K562 (cell line): ENCODE results near the gene CNOT4. TPM values are rescaled to one million over a fixed set of nuclear protein-coding genes. Genes with fewer than 3 reads are reported as not detected.

Experiments used
- ARNT ChIP-seq, 2 experiments: fragments of 450-650 bp; IDR thresholded peaks; 2 replicates each; pipeline ENCODE4 v1.6.1; 2016; ENCODE audit warnings: mild to moderate bottlenecking in 1 of 2
- HCFC1 ChIP-seq: IDR thresholded peaks from 2 replicates; pipeline ENCODE4 v1.6.1; 2012; ENCODE audit warnings: low read depth, low read length, improper control_type of control experiment
- KDM1A ChIP-seq, 2 experiments: fragments of 450-650 bp; IDR thresholded peaks; 2 replicates each; pipeline ENCODE4 v1.6.1; 2016; ENCODE audit warnings: mild to moderate bottlenecking in 2 of 2
- KLF16 ChIP-seq: IDR thresholded peaks from 2 replicates; pipeline ENCODE4 v1.6.1; 2016; ENCODE audit warnings: antibody characterized with exemption
- POLR2A ChIP-seq: fragments of 450-650 bp; conservative IDR thresholded peaks from 2 replicates; pipeline ENCODE4 v1.6.1; 2016
- RBM14 ChIP-seq: fragments of 200-400 bp; formaldehyde crosslinking; IDR thresholded peaks from 2 replicates; pipeline ENCODE4 v1.6.1; 2018; ENCODE audit warnings: low read depth, mild to moderate bottlenecking, low read length, moderate library complexity, borderline replicate concordance; ENCODE audit not compliant: insufficient read depth
- RBM15 ChIP-seq: fragments of 200-400 bp; formaldehyde crosslinking; IDR thresholded peaks from 2 replicates; pipeline ENCODE4 v1.6.1; 2018; ENCODE audit warnings: mild to moderate bottlenecking, low read length, moderate library complexity; ENCODE audit not compliant: insufficient read depth
- SIN3A ChIP-seq, 2 experiments: fragments of 150-350 bp in 1 of 2; IDR thresholded peaks; 2 replicates each; pipeline ENCODE4 v1.6.1; 2011 to 2016; ENCODE audit warnings: borderline replicate concordance in 2 of 2, low read depth in 2 of 2, low read length in 2 of 2, mild to moderate bottlenecking in 2 of 2, moderate library complexity in 2 of 2; ENCODE audit not compliant: control insufficient read depth in 1 of 2
- TARDBP ChIP-seq: fragments of 450-650 bp; IDR thresholded peaks from 2 replicates; pipeline ENCODE4 v1.6.1; 2016
- ZNF124 ChIP-seq: sonication (generic); formaldehyde crosslinking; IDR thresholded peaks from 2 replicates; pipeline ENCODE4 v1.8.1; 2022; ENCODE audit warnings: missing genetic modification reagents
- ZNF197 ChIP-seq: fragments of 200-800 bp; sonication (Bioruptor generic); IDR thresholded peaks from 2 replicates; pipeline ENCODE4 v1.6.1; 2016; ENCODE audit warnings: low read depth, missing genetic modification characterization, missing compliant biosample characterization
- ZNF239 ChIP-seq: fragments of 250-450 bp; sonication (Bioruptor Pico); IDR thresholded peaks from 2 replicates; pipeline ENCODE4 v1.4.0; 2020; ENCODE audit warnings: mild to moderate bottlenecking
- ZNF609 ChIP-seq: sonication (generic); formaldehyde crosslinking; IDR thresholded peaks from 2 replicates; pipeline ENCODE4 v1.8.1; 2023; ENCODE audit warnings: missing genetic modification reagents, mild to moderate bottlenecking, borderline replicate concordance
- polyA plus RNA-seq, 8 experiments: library from polyadenylated mRNA; depleted of rRNA in 4 of 8; stranded (reverse) in 5 of 8; unstranded in 3 of 8; fragments of >200 nt; fragmentation: Nextera tagmentation in 2 of 8; fragmentation: Illumina TruSeq in 1 of 8; extraction: Ambion mirVana in 2 of 8; extraction: Trizol in 1 of 8; gene quantifications; 2 replicates each; pipeline versions ENCODE4 v1.2.1 to v1.2.3, GENCODE V29; 2011 to 2014; ENCODE audit warnings: inconsistent platforms in 1 of 8, missing spikeins in 1 of 8
- total RNA-seq, 7 experiments: library from RNA; depleted of rRNA in 6 of 7; stranded (reverse); fragments of >200 nt in 6 of 7; fragmentation: Illumina TruSeq in 2 of 7; extraction: Trizol in 2 of 7; gene quantifications; 2 replicates each; pipeline versions ENCODE4 v1.2.1 to v1.2.3, GENCODE V29; 2011 to 2021; ENCODE audit warnings: low replicate concordance in 1 of 7
- TF ChIP-seq, protein P1 (sequence below), 2 experiments: fragments of 450-650 bp; formaldehyde crosslinking in 1 of 2; IDR thresholded peaks; 2 replicates each; pipeline versions ENCODE4 v1.4.0 to v1.6.1; 2014 to 2020; ENCODE audit warnings: mild to moderate bottlenecking in 2 of 2, borderline replicate concordance in 1 of 2, low read depth in 1 of 2

The CNOT4 gene
- total and polyA plus RNA-seq, 9 of the 15 experiments (the other 6 are each of a cell fraction or from before 2014, with no cell fraction given) = 8.6 to 24.1 (median 15.4) TPM

- TF ChIP-seq, protein P1, sequence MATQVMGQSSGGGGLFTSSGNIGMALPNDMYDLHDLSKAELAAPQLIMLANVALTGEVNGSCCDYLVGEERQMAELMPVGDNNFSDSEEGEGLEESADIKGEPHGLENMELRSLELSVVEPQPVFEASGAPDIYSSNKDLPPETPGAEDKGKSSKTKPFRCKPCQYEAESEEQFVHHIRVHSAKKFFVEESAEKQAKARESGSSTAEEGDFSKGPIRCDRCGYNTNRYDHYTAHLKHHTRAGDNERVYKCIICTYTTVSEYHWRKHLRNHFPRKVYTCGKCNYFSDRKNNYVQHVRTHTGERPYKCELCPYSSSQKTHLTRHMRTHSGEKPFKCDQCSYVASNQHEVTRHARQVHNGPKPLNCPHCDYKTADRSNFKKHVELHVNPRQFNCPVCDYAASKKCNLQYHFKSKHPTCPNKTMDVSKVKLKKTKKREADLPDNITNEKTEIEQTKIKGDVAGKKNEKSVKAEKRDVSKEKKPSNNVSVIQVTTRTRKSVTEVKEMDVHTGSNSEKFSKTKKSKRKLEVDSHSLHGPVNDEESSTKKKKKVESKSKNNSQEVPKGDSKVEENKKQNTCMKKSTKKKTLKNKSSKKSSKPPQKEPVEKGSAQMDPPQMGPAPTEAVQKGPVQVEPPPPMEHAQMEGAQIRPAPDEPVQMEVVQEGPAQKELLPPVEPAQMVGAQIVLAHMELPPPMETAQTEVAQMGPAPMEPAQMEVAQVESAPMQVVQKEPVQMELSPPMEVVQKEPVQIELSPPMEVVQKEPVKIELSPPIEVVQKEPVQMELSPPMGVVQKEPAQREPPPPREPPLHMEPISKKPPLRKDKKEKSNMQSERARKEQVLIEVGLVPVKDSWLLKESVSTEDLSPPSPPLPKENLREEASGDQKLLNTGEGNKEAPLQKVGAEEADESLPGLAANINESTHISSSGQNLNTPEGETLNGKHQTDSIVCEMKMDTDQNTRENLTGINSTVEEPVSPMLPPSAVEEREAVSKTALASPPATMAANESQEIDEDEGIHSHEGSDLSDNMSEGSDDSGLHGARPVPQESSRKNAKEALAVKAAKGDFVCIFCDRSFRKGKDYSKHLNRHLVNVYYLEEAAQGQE (IDR thresholded peaks at IDR 0.05; ENCODE audit: borderline replicate concordance) = no peak
- TF ChIP-seq, protein P1 (CRISPR knock-in tag; IDR thresholded peaks at IDR 0.05; ENCODE audit: low read depth) = peak; percentile 69; the same call in 1 of the 2 replicates
- TF ChIP-seq TARDBP (no peak), RBM14 (no peak), ZNF609 (CRISPR knock-in tag) (no peak; the same call in 1 of the 2 replicates), KLF16 (0 out of 2 replicates have a peak, but pooled peaks have one; percentile 7), RBM15 (no peak), HCFC1 (peak; percentile 98), ARNT (IDR thresholded peaks at IDR 0.05) (peak in 1 of 2 experiments; percentile 37; a peak in 1 of 4 replicates), KDM1A (IDR thresholded peaks at IDR 0.05) (0 out of 4 replicates have a peak, but pooled peaks of 1 of the 2 experiments have one; percentile 9), ZNF197 (CRISPR knock-in tag) (peak; percentile 82; the same call in 1 of the 2 replicates), POLR2A (peak; percentile 99), SIN3A (IDR thresholded peaks at IDR 0.05; ENCODE audit: borderline replicate concordance in 2 of 2, control insufficient read depth in 1 of 2, low read depth in 2 of 2, low read length in 2 of 2) (peak; percentile 83 to 93; a peak in 3 of 4 replicates), ZNF239 (CRISPR knock-in tag) (peak; percentile 42), ZNF124 (no peak)
These were observed 47.8 kb upstream of the CNOT4 start, which contains the start of gene NUP205 (continued) for GRCh38 chr7:135557455-135558336.
